Measurements from ENCODE around the gene ARPC2. TPM values are rescaled to one million over a fixed set of nuclear protein-coding genes. Genes with fewer than 3 reads are reported as not detected.

Gene ARPC2
- total and polyA plus RNA-seq, 8 donors: 37.4 to 102 (median 55.8) TPM

DNA sequence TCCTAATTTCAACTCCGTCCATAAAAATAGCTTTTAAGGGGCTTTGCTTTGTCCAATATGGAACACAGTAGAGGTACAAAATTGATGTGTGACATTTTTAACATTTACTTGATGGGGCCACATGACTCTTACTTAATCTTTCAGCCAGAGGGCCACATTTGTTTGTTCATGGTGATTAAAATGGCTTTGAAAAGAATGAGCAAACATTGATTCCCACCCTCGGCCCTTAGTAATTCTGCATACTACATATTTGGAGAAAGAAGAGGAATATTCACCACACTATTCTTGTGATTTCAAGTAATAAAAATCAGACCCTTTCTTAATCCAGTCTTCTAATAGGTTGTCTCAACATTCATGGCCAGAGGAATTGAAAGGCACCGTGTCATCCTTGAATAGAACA, 17.5 kb downstream of the ARPC2 start:
- no peak overlapping the region for H3K4me3 ChIP-seq
- peaks cover 6 to 44% (median 23%) of the 10 kb centered on the region in 3 donors for H3K4me1 ChIP-seq
- peaks cover 0 to 23% (median 16%) of the 10 kb centered on the region in 3 donors for H3K36me3 ChIP-seq
- ATAC-seq (peak in 3 of 4 donors; percentile 56 to 69 (median 66)), DNase-seq (no peak), FAIRE-seq (no peak)
- intact Hi-C loops (cut with DNase I): no loop called here
- no peaks in the 10 kb centered on the region for H3K9me3 ChIP-seq
- no peaks in the 10 kb centered on the region for H3K27me3 ChIP-seq
- H3K27ac ChIP-seq: peak overlapping the region in 1 of 4 donors; percentile 5
- TF ChIP-seq, protein P1, sequence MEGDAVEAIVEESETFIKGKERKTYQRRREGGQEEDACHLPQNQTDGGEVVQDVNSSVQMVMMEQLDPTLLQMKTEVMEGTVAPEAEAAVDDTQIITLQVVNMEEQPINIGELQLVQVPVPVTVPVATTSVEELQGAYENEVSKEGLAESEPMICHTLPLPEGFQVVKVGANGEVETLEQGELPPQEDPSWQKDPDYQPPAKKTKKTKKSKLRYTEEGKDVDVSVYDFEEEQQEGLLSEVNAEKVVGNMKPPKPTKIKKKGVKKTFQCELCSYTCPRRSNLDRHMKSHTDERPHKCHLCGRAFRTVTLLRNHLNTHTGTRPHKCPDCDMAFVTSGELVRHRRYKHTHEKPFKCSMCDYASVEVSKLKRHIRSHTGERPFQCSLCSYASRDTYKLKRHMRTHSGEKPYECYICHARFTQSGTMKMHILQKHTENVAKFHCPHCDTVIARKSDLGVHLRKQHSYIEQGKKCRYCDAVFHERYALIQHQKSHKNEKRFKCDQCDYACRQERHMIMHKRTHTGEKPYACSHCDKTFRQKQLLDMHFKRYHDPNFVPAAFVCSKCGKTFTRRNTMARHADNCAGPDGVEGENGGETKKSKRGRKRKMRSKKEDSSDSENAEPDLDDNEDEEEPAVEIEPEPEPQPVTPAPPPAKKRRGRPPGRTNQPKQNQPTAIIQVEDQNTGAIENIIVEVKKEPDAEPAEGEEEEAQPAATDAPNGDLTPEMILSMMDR (IDR thresholded peaks at IDR 0.05): no peak
- WGBS, 2 donors: 18 to 26% methylated on average over 3 of the region's 3 CpGs

DNA sequence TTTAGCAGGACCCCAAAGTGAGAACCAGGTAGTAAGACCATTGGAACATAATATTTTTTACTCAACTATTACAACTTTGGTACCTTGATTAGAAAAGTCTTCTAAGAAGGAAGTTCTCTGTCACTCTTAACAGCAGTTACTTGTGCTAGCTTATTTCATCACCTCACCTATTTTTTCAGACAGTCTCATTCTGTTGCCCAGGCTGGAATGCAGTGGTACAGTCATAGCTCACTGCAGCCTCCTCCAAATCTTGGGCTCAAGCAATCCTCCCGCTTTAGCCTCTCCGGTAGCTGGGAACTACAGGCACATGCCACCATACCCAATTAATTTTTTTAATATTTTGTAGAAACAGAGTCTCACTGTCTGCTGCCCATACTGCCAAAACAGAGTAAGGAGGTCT, 18.0 kb downstream of the ARPC2 start:
- Histone ChIP-seq H3K27me3 (no peaks in the 10 kb centered on the region), H3K27ac (peak overlapping the region in 1 of 4 donors; percentile 5), H3K9me3 (no peaks in the 10 kb centered on the region), H3K4me3 (no peak overlapping the region), H3K36me3 (peaks cover 0 to 24% (median 16%) of the 10 kb centered on the region in 3 donors), H3K4me1 (peaks cover under 1 to 39% (median 18%) of the 10 kb centered on the region in 3 donors)
- 98% methylated on average over 2 of the region's 2 CpGs for WGBS, 2 donors
- DNase-seq: no peak
- intact Hi-C loops (cut with DNase I): no loop called here
- no peak for FAIRE-seq
- TF ChIP-seq, protein P1 (IDR thresholded peaks at IDR 0.05): no peak
- ATAC-seq: no peak

DNA sequence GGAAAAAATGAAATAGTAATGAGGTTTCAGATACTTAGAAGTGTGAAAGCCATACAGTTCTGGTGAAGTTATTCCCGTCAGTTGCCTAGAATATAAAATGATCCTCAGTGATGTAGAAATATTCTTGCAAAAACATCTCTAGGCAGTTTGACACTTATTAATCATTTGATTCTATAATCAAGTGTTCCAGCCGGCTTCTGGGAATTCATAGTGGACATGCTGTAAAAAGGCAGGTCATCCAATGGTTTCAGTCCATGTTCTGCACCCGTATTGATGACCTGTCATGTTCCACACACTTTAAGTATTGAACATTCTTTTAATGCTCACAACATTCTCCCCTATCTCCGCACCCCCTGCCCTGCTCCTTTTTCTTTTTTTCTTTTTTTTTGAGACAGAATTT, 19.8 kb downstream of the ARPC2 start:
- WGBS, 2 donors: 89 to 90% methylated on average over 4 of the region's 4 CpGs
- Histone ChIP-seq H3K36me3 (peaks cover 0 to 32% (median 22%) of the 10 kb centered on the region in 3 donors), H3K4me3 (no peak overlapping the region), H3K27me3 (no peaks in the 10 kb centered on the region), H3K4me1 (peaks cover 0 to 21% (median 9%) of the 10 kb centered on the region in 3 donors), H3K9me3 (no peaks in the 10 kb centered on the region), H3K27ac (no peak overlapping the region)
- intact Hi-C loops (cut with DNase I): no loop called here
- ATAC-seq (no peak), FAIRE-seq (no peak), DNase-seq (no peak)
- TF ChIP-seq, protein P1 (IDR thresholded peaks at IDR 0.05): no peak

DNA sequence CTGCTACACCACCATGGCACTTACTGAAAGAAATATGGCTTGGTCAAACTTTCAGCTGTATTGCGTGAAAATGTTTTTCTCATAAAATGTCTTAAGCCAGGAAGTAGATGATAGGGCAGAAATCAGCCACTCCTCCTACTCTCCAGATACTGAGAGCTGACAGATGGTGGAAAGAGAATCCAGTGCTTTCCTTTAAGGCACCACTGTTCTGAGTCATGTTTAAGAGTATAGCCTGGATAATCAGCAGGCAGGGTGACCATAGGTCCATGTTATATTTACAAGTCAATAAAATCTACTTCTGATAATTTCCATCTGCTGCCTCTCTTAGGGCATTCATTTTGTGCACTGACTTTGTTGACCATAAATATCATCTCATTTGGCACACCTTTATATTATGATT, 21.9 kb downstream of the ARPC2 start:
- peaks cover 0 to 15% (median 5%) of the 10 kb centered on the region in 3 donors for H3K4me1 ChIP-seq
- no peaks in the 10 kb centered on the region for H3K9me3 ChIP-seq
- no peak overlapping the region for H3K27ac ChIP-seq
- intact Hi-C loops (cut with DNase I): no loop called here
- H3K4me3 ChIP-seq: no peak overlapping the region
- TF ChIP-seq, protein P1 (IDR thresholded peaks at IDR 0.05): no peak
- ATAC-seq (no peak), FAIRE-seq (no peak), DNase-seq (no peak)
- H3K36me3 ChIP-seq: peaks cover 0 to 32% (median 28%) of the 10 kb centered on the region in 3 donors
- 88 to 95% methylated on average over 1 of the region's 1 CpG for WGBS, 2 donors
- no peaks in the 10 kb centered on the region for H3K27me3 ChIP-seq

DNA sequence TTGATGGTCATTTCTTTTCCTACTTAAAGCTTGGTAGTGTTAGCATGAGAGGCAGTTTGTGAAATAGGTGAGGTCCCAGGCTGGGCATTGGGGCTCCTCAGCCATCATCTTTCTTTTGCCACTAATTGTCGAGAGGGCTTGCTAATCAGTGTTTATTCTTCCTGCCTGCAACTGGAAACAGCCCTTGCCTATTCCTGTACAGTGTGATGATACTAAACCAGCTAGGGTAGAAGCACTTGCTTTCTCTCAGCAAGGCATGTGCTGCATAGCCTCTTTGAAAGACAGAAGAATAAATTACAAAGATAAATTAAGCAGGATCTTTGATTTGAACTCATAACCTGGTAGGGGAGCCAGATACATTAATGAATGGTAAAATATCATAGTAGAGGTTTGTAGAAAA, 27.2 kb downstream of the ARPC2 start:
- 62 to 68% methylated on average over 1 of the region's 1 CpG for WGBS, 2 donors

More for the DNA sequence above, 27.2 kb downstream of the ARPC2 start:
- peaks cover 7 to 54% (median 32%) of the 10 kb centered on the region in 3 donors for H3K36me3 ChIP-seq
- H3K27ac ChIP-seq: no peak overlapping the region
- H3K4me1 ChIP-seq: no peaks in the 10 kb centered on the region
- H3K9me3 ChIP-seq: no peaks in the 10 kb centered on the region
- H3K4me3 ChIP-seq: no peak overlapping the region
- FAIRE-seq: no peak
- no peak for ATAC-seq
- TF ChIP-seq, protein P1 (IDR thresholded peaks at IDR 0.05): no peak
- H3K27me3 ChIP-seq: no peaks in the 10 kb centered on the region
- intact Hi-C loops (cut with DNase I): no loop called here
- DNase-seq: no peak

All from pancreas (tissue), 10 donors.